Hepatocyte (in vitro differentiated cells): ENCODE results near the gene TNN.

ENCODE experiments used
- CTCF ChIP-seq: fragments of 200-600 bp; sonication (generic); IDR thresholded peaks from 2 replicates; pipeline ENCODE4 v1.5.1; 2016; ENCODE audit warnings: antibody characterized with exemption, mild to moderate bottlenecking; ENCODE audit not compliant: poor library complexity
- EZH2 ChIP-seq: fragments of 200-600 bp; sonication (generic); IDR thresholded peaks from 2 replicates; pipeline ENCODE4 v1.6.1; 2016; ENCODE audit warnings: antibody characterized with exemption, mild to moderate bottlenecking, borderline replicate concordance

GRCh38 chr1:175054736-175055135 lies 12.9 kb upstream of the TNN start:
- TF ChIP-seq CTCF, result no peak
- TF ChIP-seq EZH2, result no peak
